CD4-positive, alpha-beta T cell (primary cell): Measurements from ENCODE around the gene AKAP8. TPM values are rescaled to one million over a fixed set of nuclear protein-coding genes. Genes with fewer than 3 reads are reported as not detected.
A peak's percentile ranks its signal among the peaks of the same experiment; 100 is the strongest.

Experiments
- ATAC-seq: fragments of 200-7000 bp; cut with Tn5 transposase; one replicate; pipeline ENCODE4 v1.10.0; 2022; ENCODE audit warnings: mild to moderate bottlenecking; ENCODE audit not compliant: poor library complexity
- CTCF ChIA-PET: fragments of 350-600 bp; sonication (Branson Sonifier 250); formaldehyde crosslinking; loops from one replicate; lab custom pipeline; 2021; ENCODE audit warnings: antibody characterized with exemption, inconsistent platforms; lab: Charles Lee
- POLR2A ChIA-PET: fragments of 350-600 bp; sonication (Branson Sonifier 250); formaldehyde crosslinking; loops from one replicate; lab custom pipeline; 2021; ENCODE audit warnings: antibody characterized with exemption, inconsistent platforms; lab: Charles Lee
- DNase-seq, 14 experiments: peaks; one replicate each; pipeline ENCODE4 v3.0.0-alpha.2; 2013 to 2020; ENCODE audit warnings: mixed read lengths in 2 of 14
- H3K27ac ChIP-seq, 2 donors: one replicate each; pipeline versions ENCODE4 v1.5.1 to v1.7.0; 2013; ENCODE audit warnings: low read length in 2 of 2, low read depth in 1 of 2, mild to moderate bottlenecking in 1 of 2
- H3K27me3 ChIP-seq, 2 experiments: 1 replicate in 1 of 2; 2 replicates in 1 of 2; pipeline versions ENCODE4 v1.6.1 to v1.7.0; 2013; ENCODE audit warnings: low read length in 2 of 2, control low read depth in 1 of 2, mild to moderate bottlenecking in 1 of 2, moderate library complexity in 1 of 2; ENCODE audit not compliant: insufficient read depth in 2 of 2, control insufficient read depth in 1 of 2
- H3K36me3 ChIP-seq: one replicate; pipeline ENCODE4 v1.6.1; 2013; ENCODE audit warnings: low read length, control low read depth; ENCODE audit not compliant: insufficient read depth
- H3K4me1 ChIP-seq: one replicate; pipeline ENCODE4 v1.6.1; 2013; ENCODE audit warnings: low read length, control low read depth; ENCODE audit not compliant: insufficient read depth
- H3K4me3 ChIP-seq: one replicate; pipeline ENCODE4 v1.5.1; 2013; ENCODE audit warnings: mild to moderate bottlenecking, low read length, moderate library complexity
- H3K9me3 ChIP-seq, 2 experiments: 1 replicate in 1 of 2; 2 replicates in 1 of 2; pipeline versions ENCODE4 v1.6.1 to v1.7.0; 2013; ENCODE audit warnings: low read length in 2 of 2, mild to moderate bottlenecking in 2 of 2, control low read depth in 1 of 2, moderate library complexity in 1 of 2; ENCODE audit not compliant: control insufficient read depth in 1 of 2, insufficient read depth in 1 of 2
- H3K27ac Mint-ChIP-seq: one replicate; pipeline ENCODE4 v1.8.0; 2020; ENCODE audit warnings: mixed read lengths
- H3K27me3 Mint-ChIP-seq: one replicate; pipeline ENCODE4 v1.8.0; 2021; ENCODE audit warnings: mixed read lengths
- H3K36me3 Mint-ChIP-seq: one replicate; pipeline ENCODE4 v1.8.0; 2021; ENCODE audit warnings: low read depth, mixed read lengths
- H3K4me1 Mint-ChIP-seq: one replicate; pipeline ENCODE4 v1.8.0; 2021; ENCODE audit warnings: low read depth, mixed read lengths
- H3K4me3 Mint-ChIP-seq: one replicate; pipeline ENCODE4 v1.8.0; 2020; ENCODE audit warnings: mild to moderate bottlenecking, mixed read lengths
- H3K9me3 Mint-ChIP-seq: one replicate; pipeline ENCODE4 v1.8.0; 2020; ENCODE audit warnings: mixed read lengths
- CTCF ChIP-seq: fragments of 200-600 bp; IDR thresholded peaks from one replicate; pipeline ENCODE4 v1.8.0; 2022; ENCODE audit warnings: antibody characterized with exemption, mild to moderate bottlenecking
- intact Hi-C, 2 experiments: fragments of 100-400 bp; cut with DNase I in 1 of 2; cut with micrococcal nuclease in 1 of 2; formaldehyde crosslinking; loops; one replicate each; pipeline versions ENCODE4 v1.15.1 to v1.9.0; 2023 to 2025; cut with DNase I, micrococcal nuclease
- total RNA-seq, 174 experiments: library from RNA in 2 of 174; stranded (reverse) in 2 of 174; gene quantifications; one replicate each; pipeline ENCODE4 v1.2.3 and lab custom pipeline; 2021 to 2026

Gene AKAP8
- total RNA-seq, 2 experiments from 2014 or later, result 87.5 to 90.1 TPM

DNA sequence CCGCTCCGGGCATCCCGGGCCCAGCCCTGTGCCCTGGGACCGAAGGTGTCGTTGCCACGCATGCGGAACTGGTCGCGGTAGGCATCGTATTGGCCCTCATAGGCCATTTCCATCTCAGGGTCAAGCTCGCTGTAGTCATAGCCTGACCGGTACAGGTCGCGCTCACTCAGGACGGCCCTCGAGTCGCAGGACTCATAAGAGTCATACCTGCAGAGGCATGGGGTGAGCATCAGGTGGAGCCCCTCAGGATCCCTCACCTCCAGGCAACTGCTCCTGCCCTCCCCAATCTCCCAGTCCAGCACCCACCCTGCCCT is 21.8 kb upstream of the AKAP8 start:
- peak in 1 of 14 experiments; percentile 8 for DNase-seq
- H3K4me3 ChIP-seq, result no peak overlapping the region
- POLR2A ChIA-PET, result interaction anchor here (0.6 to 1.4 kb wide), 2 partner anchors 10 to 22 kb away, joined by 3 read pairs; partner anchors contain the start of gene AKAP8
- Mint-ChIP-seq H3K4me3 (no peak overlapping the region), H3K27me3 (no peaks in the 10 kb centered on the region), H3K36me3 (peaks cover 76% of the 10 kb centered on the region), H3K9me3 (no peaks in the 10 kb centered on the region), H3K27ac (no peak overlapping the region), H3K4me1 (peaks cover 16% of the 10 kb centered on the region)
- H3K9me3 ChIP-seq, result no peaks in the 10 kb centered on the region
- intact Hi-C loops, result no loop called here
- no peak for TF ChIP-seq CTCF
- H3K27ac ChIP-seq, result no peak overlapping the region
- ATAC-seq, result no peak
- H3K36me3 ChIP-seq, result peaks cover 91% of the 10 kb centered on the region
- no peaks in the 10 kb centered on the region for H3K27me3 ChIP-seq
- H3K4me1 ChIP-seq, result peaks cover 4% of the 10 kb centered on the region
- CTCF ChIA-PET, result interaction anchor here (1.1 kb wide), 1 partner anchor 18 kb away, joined by 3 read pairs; the partner anchor contains the start of gene AKAP8L

DNA sequence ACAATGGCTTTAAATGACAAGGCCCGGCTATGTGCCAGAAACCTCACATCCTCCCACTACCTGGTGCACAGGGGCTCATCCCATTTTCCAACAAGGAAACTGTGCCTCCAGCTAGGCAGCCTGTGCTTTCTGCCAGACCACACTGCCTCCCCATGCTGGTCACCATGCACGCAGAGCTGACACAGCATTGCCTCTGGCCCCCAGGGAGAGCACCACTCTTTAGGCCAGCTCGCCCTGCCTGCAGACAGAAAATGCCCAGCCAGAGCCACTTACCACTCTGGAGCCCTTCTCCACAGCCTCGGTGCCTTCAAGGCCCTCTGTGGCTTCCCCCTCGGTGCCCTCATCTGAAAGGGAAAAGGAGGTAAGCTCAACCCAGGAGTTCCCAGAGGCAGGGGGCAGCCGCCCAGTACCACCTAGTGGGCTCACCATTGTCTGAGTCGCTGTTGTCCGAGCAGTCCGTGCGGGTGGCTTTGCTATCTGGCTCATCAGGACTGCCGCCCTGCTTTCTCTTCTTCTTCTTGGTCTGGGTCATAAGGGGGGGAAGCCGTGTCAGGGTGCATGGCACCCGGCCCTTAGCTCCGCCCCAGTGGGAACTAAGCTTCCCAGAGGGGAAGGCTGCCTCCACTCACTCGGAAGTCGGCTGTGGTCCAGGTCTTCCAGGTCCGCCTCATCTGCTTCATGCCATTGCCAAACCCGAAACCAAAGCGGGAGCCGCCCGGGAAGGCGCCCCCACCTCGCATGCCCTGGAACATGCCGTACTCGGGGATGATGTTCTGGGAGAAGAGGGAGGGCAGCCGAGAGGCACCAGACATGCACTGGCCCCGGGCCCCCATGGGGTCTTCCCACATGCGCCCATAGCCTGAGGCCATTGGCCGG is 21.2 kb upstream of the AKAP8 start:
- H3K4me1 Mint-ChIP-seq, result peaks cover 11% of the 10 kb centered on the region
- no peak overlapping the region for H3K4me3 Mint-ChIP-seq
- H3K36me3 ChIP-seq, result peaks cover 92% of the 10 kb centered on the region
- no peak overlapping the region for H3K27ac ChIP-seq
- DNase-seq, result peak in 1 of 14 experiments; percentile 15
- no peak overlapping the region for H3K27ac Mint-ChIP-seq
- H3K27me3 Mint-ChIP-seq, result no peaks in the 10 kb centered on the region
- peaks cover 3% of the 10 kb centered on the region for H3K4me1 ChIP-seq
- H3K36me3 Mint-ChIP-seq, result peaks cover 76% of the 10 kb centered on the region
- no peaks in the 10 kb centered on the region for H3K9me3 Mint-ChIP-seq
- no peaks in the 10 kb centered on the region for H3K27me3 ChIP-seq
- no peak for TF ChIP-seq CTCF
- H3K9me3 ChIP-seq, result no peaks in the 10 kb centered on the region
- intact Hi-C loops, result no loop called here
- CTCF ChIA-PET, result interaction anchor here (1.1 kb wide), 1 partner anchor 18 kb away, joined by 3 read pairs; the partner anchor contains the start of gene AKAP8L
- H3K4me3 ChIP-seq, result no peak overlapping the region
- POLR2A ChIA-PET, result interaction anchor here (0.6 kb wide), 1 partner anchor 22 kb away, joined by 3 read pairs; the partner anchor contains the start of gene AKAP8
- no peak for ATAC-seq

- POLR2A ChIA-PET, result interaction anchor here (0.6 kb wide), 1 partner anchor 20 kb away, joined by 3 read pairs; the partner anchor contains the start of gene AKAP8
Measured at GRCh38 chr19:15399635-15400034, 20.0 kb upstream of the AKAP8 start.

More at GRCh38 chr19:15399635-15400034, 20.0 kb upstream of the AKAP8 start:
- ATAC-seq, result no peak
- H3K9me3 ChIP-seq, result no peaks in the 10 kb centered on the region
- CTCF ChIA-PET, result no interaction called here
- no peaks in the 10 kb centered on the region for H3K27me3 Mint-ChIP-seq
- H3K4me3 ChIP-seq, result no peak overlapping the region
- DNase-seq, result peak in 1 of 14 experiments; percentile 11
- H3K4me1 Mint-ChIP-seq, result peaks cover 6% of the 10 kb centered on the region
- no peak overlapping the region for H3K27ac Mint-ChIP-seq
- no peak overlapping the region for H3K27ac ChIP-seq
- H3K36me3 ChIP-seq, result peaks cover 90% of the 10 kb centered on the region
- no peak for TF ChIP-seq CTCF
- H3K4me3 Mint-ChIP-seq, result no peak overlapping the region
- no peaks in the 10 kb centered on the region for H3K27me3 ChIP-seq
- intact Hi-C loops, result no loop called here
- no peaks in the 10 kb centered on the region for H3K9me3 Mint-ChIP-seq
- H3K4me1 ChIP-seq, result no peaks in the 10 kb centered on the region
- peaks cover 78% of the 10 kb centered on the region for H3K36me3 Mint-ChIP-seq
